Activated CD4-positive, CD25-positive, alpha-beta regulatory T cell treated with anti-CD3 and anti-CD28 coated beads, Interleukin-2, amount 50 U/mL, for 72 hours (primary cell): Measurements from ENCODE around the gene HIPK3.
"Not testable (repeated sequence)": the region's sequence is repeated elsewhere in the genome, so short reads cannot be mapped to it uniquely, and the experiment has no call there.

Experiments used
- DNase-seq: peaks from one replicate; pipeline ENCODE4 v3.0.0; 2021

HIPK3 gene

DNA sequence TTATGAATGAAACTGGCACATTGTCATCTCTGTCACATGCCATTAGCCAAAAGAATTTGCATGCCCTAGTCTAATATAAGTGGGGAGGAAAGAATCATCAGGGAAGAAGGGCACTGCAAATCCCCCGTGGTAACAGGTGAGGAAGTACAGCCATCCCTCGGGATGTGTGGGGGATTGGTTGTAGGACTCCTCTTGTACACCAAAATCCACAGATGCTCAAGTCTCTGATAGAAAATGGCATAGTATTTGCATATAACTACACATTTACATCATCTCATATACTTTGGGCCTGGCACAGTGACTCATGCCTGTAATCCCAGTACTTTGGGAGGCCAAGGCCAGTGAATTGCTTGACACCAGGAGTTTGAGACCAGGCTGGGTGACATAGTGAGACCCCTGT lies 109.7 kb downstream of the HIPK3 start:
- DNase-seq, result no peak

DNA sequence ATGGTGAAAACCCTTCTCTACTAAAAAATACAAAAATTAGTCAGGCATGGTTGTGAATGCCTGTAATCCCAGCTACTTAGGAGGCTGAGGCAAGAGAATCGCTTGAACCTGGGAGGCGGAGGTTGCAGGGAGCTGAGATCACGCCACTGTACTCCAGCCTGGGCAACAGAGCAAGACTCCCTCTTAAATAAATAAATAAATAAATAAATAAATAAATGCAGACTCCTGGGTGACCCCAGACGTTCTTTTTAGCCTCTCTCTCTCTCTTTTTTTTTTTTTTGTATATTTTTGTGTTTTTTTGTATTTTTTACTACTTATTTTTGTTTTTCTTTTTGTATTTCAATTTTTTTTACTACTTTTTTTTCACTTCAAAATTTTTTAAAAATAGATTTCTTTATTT lies 111.3 kb downstream of the HIPK3 start:
- not testable (repeated sequence) for DNase-seq

DNA sequence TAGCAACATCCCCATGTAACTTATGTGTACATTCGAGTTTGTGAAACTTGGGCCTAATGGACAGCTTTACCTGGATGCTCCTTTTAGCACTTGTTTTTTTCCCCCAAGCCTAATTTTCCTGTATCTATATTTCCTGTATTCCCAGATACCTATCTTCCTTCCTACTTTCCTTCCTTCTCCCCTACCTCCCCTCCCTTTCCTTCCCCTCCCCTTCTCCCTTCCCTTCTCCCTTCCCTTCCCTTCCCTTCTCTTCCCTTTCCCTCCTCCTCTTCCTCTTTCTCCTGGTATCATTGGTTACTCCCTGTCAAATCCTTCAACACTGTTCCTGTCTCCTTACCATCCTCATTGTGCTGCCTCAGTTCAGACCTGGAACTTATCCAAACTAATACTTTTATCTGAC lies 111.8 kb downstream of the HIPK3 start:
- no peak for DNase-seq

DNA sequence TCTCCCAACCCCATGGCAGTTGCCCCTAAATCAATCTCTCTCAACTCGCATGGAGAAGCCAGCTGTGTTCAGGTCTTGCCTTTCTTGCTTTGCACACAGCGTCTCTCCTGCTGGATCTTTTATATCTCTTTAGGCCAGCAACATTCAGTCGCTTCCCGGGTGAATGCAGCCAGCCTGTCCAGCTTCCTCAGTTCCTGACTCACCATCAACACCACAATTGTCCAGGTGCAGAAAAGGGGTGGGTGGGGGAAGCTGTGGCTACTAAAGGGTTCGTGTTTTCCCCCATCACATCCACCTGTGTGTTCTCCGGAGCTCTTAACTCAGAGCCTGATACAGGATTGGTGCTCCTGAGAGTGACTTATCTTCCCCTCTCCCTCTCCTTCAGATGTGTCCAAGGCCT lies 116.5 kb downstream of the HIPK3 start:
- DNase-seq, result no peak

DNA sequence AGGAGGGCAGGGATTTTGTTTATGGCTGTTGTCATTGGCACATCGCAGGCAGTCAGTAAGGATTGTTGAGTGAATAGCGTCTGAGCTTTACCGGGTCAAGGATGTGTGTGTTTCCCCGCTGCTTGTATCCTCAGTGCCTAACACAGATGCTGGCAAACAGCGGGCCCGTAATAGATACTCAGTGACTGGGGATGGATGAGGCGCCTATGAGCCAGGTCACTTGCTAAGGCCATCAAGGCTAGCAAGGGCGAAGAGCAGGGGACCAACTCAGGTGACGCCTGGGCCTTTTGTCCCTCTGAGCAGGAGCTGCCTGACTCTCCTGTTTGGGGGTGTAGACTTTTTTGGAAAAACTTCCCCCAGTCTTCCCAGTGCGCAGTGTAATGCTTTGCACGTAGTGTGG lies 118.1 kb downstream of the HIPK3 start:
- DNase-seq, result no peak

DNA sequence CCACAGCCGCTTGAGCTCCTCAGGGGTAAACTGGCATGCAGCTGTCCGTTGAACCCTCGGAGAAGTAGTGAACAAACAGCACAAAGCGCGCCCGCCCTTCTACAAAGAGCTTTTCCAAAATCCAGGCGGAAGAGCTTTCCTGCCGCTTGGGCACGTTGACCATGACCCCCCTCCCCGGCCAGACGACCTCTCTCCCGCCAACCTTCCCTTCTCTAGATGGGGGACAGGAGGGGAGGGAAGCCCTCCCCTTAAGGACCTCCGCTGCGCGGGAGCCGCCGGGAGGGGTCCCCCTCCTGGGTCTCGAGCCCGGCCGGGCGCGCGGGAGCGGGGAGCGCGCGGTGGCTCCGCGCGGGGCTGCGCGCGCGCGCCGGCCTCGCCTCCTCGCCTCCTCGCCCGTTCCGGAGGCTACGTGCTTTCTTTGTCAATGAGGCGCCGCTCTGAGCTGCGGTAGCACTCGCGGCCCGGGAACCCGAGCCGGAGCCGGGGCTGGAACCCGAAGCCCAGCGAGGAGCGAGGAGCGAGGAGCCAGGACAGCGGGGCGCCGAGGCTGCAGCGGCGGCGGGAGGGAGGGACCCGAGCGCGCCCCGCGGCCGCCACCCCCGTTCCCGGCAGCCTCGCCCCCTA lies 118.6 kb downstream of the HIPK3 start, which contains the start of gene KIAA1549L:
TSS of gene KIAA1549L (plus strand) at position 421 of the 624 bp plus-strand sequence.
- no peak for DNase-seq

DNA sequence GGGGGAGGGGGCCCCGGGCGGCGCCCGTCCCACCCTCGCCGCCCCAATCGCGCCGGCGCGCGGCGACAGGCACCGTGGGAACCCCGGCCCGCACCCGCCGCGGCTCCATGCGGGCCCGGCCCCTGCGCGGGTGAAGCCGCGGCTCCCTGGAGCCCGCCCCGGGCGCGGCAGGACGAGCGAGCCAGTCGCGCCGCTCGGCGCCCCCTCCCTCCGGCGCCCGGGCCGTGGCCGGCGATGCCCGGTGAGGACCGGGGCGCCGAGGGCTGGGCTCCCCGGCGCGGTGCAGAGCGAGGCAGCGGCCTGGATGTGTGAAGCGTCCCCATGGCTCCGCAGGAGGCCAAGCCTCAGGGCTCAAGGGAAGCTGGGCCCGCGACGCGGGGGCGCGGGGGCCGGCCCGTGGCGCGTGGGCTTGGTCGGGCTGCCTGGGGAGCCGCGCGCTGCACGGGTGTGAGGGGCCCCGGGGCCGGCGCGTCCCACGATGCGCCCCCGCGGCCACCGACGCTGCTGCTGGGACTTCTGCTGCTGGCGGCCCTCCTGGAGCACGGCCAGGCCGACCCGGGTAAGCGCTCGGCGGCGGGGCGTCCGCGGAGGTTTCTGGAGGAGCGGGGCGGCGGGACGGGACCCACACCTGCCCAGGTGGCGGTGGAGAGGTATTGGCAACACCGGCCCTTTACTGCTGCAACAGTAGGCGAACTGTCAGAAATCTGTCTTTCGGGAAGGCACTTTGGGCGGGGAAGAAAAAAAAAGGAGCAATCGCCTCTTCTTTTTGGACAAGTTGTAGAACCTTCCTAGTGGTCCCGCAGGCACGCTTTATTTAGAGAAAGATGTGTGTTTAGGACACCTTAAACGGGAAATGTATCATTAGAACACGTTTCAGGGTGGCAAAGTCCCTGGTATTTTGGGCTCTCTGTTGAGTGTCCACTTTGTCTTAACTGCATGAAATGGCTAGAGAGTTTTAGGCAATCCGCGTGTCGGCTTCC lies 119.4 kb downstream of the HIPK3 start:
- DNase-seq, result no peak

DNA sequence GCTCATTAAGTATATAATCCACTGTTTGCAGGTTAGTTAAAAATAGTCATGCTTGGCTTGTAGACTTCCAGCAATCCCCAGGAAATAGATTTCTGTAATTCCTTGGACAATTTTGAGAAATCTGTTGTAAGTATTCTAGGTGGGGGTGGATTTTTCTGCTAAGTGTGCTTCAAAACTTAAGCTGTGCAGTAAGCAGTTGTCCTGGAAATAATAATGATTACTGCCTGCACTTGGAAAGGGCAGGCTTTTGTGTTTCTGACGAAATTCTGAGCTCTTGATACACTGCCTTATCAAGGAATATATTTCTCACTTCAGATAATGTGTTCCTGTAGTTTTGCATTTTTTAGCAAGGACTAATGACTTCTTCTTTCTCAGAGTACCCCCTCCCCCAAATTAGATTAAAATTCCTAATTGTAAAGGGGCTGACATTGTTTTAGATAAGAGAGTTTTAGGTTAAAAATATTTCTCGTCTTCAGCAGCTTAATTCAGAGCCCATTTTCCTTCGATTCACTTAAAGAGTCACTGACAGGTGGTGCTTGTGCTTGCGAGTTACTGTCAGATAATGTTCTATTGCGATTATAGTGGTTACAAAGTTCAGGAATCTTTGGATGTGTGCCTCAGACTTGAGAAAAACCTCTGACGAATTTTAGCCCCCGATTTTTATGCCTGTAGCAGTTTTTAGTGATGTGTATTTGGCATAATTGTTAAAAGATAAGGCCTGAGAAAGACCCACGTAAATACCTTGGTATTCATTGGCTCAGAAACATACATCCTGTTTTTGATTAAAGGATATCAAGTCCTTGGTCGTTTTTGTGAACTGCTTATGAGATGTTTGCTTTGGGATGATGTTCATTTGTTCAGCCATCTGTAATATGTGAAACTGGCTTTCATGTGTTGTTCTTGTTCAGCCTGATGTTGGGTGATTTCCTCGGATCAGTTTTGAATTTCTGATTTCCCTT lies 120.5 kb downstream of the HIPK3 start:
- no peak for DNase-seq

DNA sequence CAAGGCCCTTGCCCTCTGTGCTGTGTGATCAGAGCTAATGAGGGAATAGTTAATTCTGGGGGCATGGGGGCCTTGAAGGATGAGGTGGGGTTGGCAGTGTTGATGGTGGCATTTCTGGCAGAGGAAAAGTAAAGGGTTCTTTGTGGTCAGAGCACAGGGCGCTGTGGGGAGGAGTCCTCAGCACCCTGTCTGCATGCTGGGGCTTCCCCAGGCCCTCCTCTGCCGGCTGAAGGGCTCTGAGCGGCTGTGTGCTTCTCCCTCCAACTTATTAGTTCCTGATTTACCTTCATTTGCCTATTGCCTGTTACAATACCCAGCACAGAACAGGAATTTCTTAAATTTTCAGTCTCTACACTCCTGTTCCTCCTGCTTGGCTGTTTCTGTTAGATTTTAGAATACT lies 122.8 kb downstream of the HIPK3 start:
- no peak for DNase-seq

DNA sequence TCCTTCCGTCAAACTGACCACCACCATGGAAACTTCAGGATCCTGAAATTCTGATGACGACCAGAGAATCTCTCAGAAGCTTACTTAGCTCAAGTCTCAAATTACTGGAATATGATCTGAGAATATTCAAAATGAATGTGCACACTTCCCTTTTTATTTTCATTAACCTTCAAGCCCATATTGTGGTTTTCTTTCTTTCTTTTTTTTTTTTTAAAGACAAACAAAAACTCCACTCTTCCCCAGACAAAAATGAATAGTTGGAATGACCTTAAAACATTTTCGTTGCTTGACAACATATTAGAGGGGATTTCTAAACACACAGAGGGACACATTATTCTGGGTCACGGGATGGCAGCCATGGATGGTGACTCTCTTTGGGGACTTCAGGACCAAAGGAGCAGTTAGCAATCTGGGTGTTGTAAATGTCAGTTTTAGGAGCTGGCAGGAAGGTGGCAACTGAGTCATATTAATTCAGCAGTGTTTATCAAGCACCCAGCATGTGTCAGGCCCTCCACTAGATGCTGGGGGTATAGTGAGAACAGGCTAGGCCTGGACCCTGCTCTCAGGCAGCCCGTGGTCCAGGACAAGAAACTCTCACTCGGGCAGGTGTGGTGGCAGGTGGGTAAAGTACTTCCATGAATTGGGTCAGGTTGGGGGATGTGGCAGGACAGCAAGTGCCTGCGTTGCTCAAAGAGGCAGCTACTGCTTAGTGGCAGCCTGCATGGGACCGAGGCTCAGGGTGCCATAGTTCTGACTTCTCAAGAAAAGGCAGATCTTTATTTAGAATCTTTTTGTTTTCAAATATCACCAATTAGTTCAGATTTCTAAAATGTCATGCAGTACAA lies 126.1 kb downstream of the HIPK3 start:
- no peak for DNase-seq

DNA sequence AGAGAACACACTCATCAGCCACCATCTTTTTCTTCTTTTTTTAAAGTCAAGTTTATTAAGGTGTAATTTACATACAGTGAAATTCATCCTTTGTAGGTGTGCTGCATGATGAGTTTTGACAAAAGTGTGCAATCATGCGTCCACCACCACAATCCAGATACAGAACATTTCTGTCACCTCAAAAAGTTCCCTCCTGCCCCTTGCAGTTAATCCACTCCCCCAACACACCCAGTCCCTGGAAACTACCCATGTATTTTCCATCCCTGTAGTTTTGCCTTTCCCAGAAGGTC lies 126.7 kb downstream of the HIPK3 start:
- no peak for DNase-seq

DNA sequence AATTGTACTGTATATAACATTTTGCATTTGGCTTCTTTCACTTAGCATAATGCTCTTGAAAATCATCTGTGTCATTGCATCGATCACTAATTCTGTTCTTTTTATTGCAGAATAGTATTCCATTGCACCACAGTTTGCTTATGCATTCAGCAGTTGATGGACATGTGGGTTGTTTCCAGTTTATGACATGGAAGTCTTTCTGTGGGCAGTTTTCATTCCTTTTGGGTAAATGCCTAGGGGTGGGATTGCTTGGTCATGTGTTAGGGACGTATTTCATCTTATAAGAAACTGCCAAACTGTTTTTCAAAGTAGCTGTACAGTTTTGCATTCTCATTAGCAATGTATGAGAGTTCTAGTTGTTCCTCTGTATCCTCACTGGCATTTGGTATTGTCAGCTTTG lies 127.0 kb downstream of the HIPK3 start:
- no peak for DNase-seq

DNA sequence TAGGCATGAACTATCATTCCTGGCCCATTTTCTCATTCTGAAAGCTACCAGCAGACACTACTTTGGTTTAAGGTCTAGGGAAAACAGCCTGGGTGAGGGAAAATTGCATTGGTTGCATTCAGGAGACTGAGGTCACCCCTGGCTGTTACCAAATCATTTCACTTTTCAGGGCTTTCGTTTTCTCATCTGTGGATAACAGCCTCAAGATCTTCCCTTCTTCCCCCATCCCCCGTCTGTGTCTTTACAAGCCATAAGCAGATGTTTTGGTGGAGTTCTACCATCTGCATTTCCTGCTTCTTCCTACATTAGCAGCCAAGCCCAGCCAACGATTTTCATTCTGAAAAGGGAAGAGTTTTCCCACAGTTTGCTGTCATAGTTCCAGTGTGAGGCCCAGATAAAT lies 130.4 kb downstream of the HIPK3 start:
- DNase-seq, result no peak

DNA sequence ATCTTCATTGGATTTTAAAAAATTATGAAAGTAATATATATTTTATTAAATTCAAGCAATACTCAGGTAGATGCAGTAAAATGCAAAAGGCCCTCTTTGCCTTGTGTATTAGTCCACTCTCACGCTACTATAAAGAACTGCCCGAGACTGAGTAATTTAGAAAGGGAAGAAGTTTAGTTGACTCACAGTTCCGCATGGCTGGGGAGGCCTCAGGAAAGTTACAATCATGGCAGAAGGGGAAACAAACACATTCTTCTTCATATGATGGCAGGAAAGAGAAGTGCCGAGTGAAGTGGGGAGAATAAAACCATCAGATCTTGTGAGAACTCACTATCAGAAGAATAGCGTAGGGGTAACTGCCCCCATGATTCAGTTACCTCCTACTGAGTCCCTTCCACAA lies 130.8 kb downstream of the HIPK3 start:
- DNase-seq, result no peak

DNA sequence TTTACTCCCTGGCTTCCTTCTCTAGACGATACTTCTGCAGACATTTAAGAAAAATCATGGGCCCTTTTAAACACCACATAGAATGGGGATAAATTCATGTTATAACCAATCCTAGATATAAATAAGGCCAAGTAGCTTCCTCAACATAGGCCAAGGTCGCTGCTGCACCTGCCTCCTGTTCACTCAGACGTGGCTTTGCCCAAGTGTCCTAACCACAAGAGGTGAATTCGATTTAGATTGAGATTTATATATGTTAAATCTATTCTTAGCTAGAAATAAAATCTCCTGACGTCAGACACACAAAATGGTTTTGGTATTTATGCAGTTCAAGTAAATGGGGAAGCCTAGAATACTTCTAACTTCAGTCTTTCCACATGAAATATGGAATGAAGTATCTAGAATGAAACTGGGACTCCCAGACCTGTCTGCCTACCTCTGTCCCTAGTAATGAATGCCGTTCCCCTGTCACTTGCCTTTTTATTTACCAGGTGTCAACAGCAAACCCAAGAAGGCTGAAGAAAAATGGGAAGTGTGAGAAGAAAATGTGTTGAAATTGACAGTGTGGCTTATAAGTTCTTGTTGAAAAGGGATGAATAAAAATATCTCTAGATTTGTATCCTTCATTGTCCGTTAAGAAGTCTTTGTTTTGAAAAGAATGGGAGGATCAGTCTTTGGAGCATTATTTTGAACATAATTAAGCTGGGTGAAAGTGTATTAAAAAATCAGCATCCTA lies 131.8 kb downstream of the HIPK3 start:
- DNase-seq, result no peak

DNA sequence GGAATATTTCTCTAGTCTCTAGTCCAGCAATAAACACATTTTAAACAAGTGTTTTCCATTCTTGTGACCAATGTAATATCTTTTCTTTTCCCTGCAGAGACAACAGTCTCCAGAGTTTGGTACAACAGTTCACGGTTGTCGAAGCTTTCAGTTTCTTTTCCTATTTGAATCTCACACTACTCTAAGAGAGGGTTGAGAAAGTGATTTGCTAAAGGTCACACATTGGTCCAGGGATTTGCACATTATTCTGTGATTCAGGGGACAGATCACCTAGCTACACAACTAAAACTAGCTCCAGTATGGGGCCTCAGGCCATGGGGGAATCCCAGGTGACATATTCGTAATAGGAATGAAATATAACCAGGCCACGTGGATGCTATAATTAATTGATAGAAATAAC lies 132.5 kb downstream of the HIPK3 start:
- no peak for DNase-seq

DNA sequence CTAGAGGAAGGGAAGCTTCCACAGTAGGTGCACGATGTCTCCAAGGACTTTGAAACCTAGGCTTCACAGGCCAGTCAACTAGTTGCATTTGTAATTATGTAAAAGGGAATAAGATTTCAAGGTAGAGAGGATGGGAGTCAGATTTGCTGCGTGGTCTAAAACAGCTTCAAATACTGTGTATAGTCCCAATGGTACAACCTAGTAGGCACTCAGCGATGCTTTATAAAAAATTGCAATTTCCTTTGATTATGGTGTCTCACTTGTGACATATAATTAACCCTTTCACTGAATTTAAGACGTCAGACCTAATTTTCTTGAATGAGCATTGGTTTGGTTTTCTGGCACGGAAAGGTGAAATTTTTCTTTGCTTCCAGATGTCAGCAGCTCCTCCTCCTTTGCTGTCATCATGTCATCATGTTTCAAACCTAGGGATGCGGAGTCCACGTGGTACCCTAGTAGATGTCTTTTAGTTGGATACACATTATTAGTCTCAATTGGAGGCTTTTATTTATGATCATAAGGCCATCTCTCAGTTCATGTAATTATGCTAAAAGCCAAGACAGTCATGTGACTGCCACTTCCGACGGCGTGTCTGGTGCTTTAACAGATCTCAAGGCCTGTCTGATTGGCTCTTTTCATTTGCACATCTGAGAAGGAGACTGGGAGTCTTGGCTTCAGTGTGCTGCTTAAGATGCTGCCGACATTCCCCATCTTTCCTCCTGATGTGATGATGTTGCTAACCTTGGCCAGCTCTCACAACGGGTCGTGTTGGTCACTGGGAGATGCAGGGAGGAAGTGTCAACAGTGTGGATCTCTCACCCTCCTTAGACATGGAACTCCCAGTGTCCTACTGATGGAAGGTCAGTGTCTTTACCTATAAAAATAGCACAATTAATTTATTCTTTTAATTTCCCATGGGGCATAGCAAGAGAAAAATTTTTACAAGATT lies 134.0 kb downstream of the HIPK3 start:
- DNase-seq, result no peak

DNA sequence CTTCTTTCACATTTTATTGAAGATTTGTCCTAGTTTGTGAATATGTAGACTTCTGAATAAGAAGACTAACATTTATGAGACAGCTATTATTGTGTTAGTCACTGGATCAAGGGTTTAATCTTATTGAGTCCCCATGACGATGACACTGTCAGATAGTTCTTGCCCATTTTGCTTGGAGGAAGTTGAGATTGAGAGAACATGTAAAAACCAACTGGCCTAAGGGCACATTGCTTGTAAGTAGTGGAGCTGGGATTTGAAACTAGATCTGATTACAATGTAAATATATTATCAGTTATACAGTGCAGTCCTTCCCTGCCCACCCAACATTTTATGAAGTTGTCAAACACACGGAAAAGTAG lies 134.7 kb downstream of the HIPK3 start:
- DNase-seq, result no peak

DNA sequence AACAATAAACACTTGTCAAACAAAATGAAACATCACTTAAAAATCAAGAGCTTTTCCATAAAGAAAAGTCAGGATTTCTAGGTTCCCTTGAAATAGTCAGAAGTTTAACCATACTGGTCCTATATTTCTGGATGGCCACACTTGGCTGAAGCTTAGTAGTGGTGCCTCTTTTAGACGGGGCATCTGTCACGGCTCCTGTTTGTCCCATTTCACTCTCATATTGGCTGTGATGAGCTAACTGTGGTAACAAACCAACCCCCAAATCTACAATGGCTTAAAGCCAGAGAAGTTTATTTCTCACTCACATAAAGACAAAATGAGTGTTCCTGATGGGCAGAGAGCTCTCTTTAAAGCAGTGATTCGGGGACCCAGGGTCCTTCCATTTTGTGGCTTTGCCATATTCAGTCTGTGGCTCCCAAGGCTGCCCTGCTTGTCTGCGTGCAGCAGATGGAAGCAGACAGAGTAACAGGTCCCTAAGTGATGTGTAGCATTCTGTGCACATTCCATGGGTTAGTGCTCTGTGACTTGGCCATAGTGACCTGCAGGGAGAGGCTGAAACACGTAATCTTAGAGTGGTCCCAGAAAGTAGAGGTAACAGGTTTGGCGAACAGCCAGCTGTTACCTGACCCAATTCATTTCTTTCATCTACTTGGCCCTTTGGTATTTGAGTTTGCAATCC lies 137.4 kb downstream of the HIPK3 start:
- DNase-seq, result no peak

DNA sequence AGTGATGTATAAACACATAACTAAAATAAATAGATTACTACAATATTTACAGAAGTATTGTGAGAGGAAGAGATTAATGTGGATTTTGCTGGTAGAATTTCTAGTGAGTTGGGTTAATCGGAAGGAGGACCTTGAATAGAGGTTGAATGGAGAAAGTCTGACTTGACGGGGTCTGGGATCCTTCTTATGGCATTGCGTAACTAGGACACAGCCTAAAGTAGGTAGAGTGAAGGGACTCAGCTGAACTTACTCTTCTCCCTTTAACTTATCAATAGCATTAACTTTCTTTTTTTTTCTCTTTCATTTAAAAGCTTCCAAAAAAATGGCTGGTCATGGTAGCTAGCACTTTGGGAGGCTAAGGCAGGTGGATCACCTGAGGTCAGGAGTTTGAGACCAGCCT lies 139.2 kb downstream of the HIPK3 start:
- no peak for DNase-seq
